ENCODE results near the gene GREB1L. TPM values are rescaled to one million over a fixed set of nuclear protein-coding genes. Genes with fewer than 3 reads are reported as not detected.

Gene GREB1L
- total and polyA plus RNA-seq, 10 of the 15 experiments (the other 5 are each of a cell fraction or from before 2014, with no cell fraction given), result under 0.01 to 0.11 (median 0.03) TPM; not detected in 1

GRCh38 chr18:21295101-21295500 lies 53.1 kb downstream of the GREB1L start:
- CTCF ChIA-PET, result no interaction called here
- H3K27ac ChIP-seq (ENCODE audit: control insufficient read depth, insufficient read depth), result no peak overlapping the region
- TF ChIP-seq SRF (IDR thresholded peaks at IDR 0.05; ENCODE audit: low read depth in 2 of 2, low read length in 2 of 2) (no peak), NRF1 (conservative IDR thresholded peaks at IDR 0.05; ENCODE audit: low read depth, low read length) (no peak), RUNX3 (IDR thresholded peaks at IDR 0.05; ENCODE audit: low read length) (no peak), KAT2A (conservative IDR thresholded peaks at IDR 0.05; ENCODE audit: control insufficient read depth, low read depth, low read length) (no peak), ZNF592 (IDR thresholded peaks at IDR 0.05) (no peak), FOXM1 (IDR thresholded peaks at IDR 0.05; ENCODE audit: low read depth, low read length) (no peak), CREM (IDR thresholded peaks at IDR 0.05; ENCODE audit: low read depth) (no peak), GATAD2B (conservative IDR thresholded peaks at IDR 0.05; ENCODE audit: low read depth) (no peak), PAX5 (IDR thresholded peaks at IDR 0.05; ENCODE audit: borderline replicate concordance, low read depth, low read length) (no peak), ELK1 (IDR thresholded peaks at IDR 0.05; ENCODE audit: low read depth, low read length) (no peak), POLR2A (IDR thresholded peaks at IDR 0.05; ENCODE audit: low read depth, low read length) (no peak), RFX5 (IDR thresholded peaks at IDR 0.05; ENCODE audit: low read depth, low read length) (no peak), ZBTB40 (IDR thresholded peaks at IDR 0.05; ENCODE audit: borderline replicate concordance) (no peak)
- H4K20me1 ChIP-seq (ENCODE audit: control insufficient read depth, insufficient read depth), result no peaks in the 10 kb centered on the region
- WGBS (ENCODE audit: insufficient coverage, insufficient replicate concordance, low lambda C conversion rate, missing lambda C conversion rate), result 27% methylated on average over 3 of the region's 3 CpGs
- H3K9ac ChIP-seq (ENCODE audit: control insufficient read depth, insufficient read depth, low read length), result no peak overlapping the region
- RAD21 ChIA-PET (ENCODE audit: unreplicated experiment), result no interaction called here
- FAIRE-seq, result no peak
- in situ Hi-C loops (cut with MboI) (no loop called here), intact Hi-C loops (cut with micrococcal nuclease; ENCODE audit: unreplicated experiment) (no loop called here)
- SMC1A ChIA-PET (ENCODE audit: uncharacterized antibody, unreplicated experiment), result no interaction called here
- no peaks in the 10 kb centered on the region for H3K27me3 ChIP-seq (replicated peaks in 1 of 2; ENCODE audit: control insufficient read depth in 2 of 2, insufficient read depth in 2 of 2, low read length in 1 of 2)
- H3K4me2 ChIP-seq (ENCODE audit: control insufficient read depth, insufficient read depth), result no peak overlapping the region
- ATAC-seq, result no peak
- H3K36me3 ChIP-seq (ENCODE audit: control insufficient read depth in 2 of 2, insufficient read depth in 2 of 2, low read length in 1 of 2), result no peaks in the 10 kb centered on the region
- no peak overlapping the region for H3K4me3 ChIP-seq
- H3K79me2 ChIP-seq (ENCODE audit: control insufficient read depth, insufficient read depth, low read length), result no peaks in the 10 kb centered on the region
- no peaks in the 10 kb centered on the region for H3K9me3 ChIP-seq (replicated peaks; ENCODE audit: control insufficient read depth, insufficient read depth, low read length)
- DNase-seq (ENCODE audit: low read depth, low spot score), result no peak
- H2AFZ ChIP-seq (ENCODE audit: control insufficient read depth, low read depth, low read length), result no peak overlapping the region
- BruUV-seq (replicated peaks), result no TSS peak
- POLR2A ChIA-PET, result no interaction called here
- peaks cover 4% of the 10 kb centered on the region for H3K4me1 ChIP-seq (ENCODE audit: control insufficient read depth, insufficient read depth, low read length)

All from GM12878 (cell line).